NCI-H2107 treated with DMSO at 0.1 percent for 48 hours (cell line): ENCODE results near the gene SAP130.
"Not testable (repeated sequence)": the region's sequence is repeated elsewhere in the genome, so short reads cannot be mapped to it uniquely, and the experiment has no call there.

Source experiments
- DNase-seq: peaks from one replicate; lab custom pipeline; 2025; ENCODE audit not compliant: unreplicated experiment; lab: John Stamatoyannopoulos, UW

Gene SAP130

GRCh38 chr2:127953849-127954248 is 74.0 kb downstream of the SAP130 start:
- DNase-seq = no peak

- DNase-seq = no peak
Observed at GRCh38 chr2:127953128-127953718, 74.6 kb downstream of the SAP130 start.

- no peak for DNase-seq
Observed at GRCh38 chr2:127951026-127951425, 76.8 kb downstream of the SAP130 start.

GRCh38 chr2:127950264-127950663 is 77.6 kb downstream of the SAP130 start:
- DNase-seq = no peak

GRCh38 chr2:127945281-127945680 is 82.6 kb downstream of the SAP130 start:
- no peak for DNase-seq

GRCh38 chr2:127943186-127943585 is 84.7 kb downstream of the SAP130 start:
- DNase-seq = no peak

GRCh38 chr2:127942002-127942401 is 85.9 kb downstream of the SAP130 start:
- no peak for DNase-seq

- no peak for DNase-seq
Observed at GRCh38 chr2:127941461-127941860, 86.4 kb downstream of the SAP130 start.

- no peak for DNase-seq
Observed at GRCh38 chr2:127940641-127941040, 87.2 kb downstream of the SAP130 start.

- DNase-seq = no peak
Observed at GRCh38 chr2:127935337-127935736, 92.5 kb downstream of the SAP130 start.

- DNase-seq = no peak
Observed at GRCh38 chr2:127932199-127932876, 95.5 kb downstream of the SAP130 start.

GRCh38 chr2:127929449-127929848 is 98.4 kb downstream of the SAP130 start:
- no peak for DNase-seq

GRCh38 chr2:127927384-127927783 is 100.5 kb downstream of the SAP130 start:
- DNase-seq = no peak

- DNase-seq = no peak
Observed at GRCh38 chr2:127917916-127918315, 109.9 kb downstream of the SAP130 start.

- DNase-seq = no peak
Observed at GRCh38 chr2:127913808-127914457, 113.9 kb downstream of the SAP130 start.

GRCh38 chr2:127911737-127912136 is 116.1 kb downstream of the SAP130 start:
- DNase-seq = no peak

GRCh38 chr2:127910415-127910814 is 117.4 kb downstream of the SAP130 start:
- DNase-seq = no peak

- no peak for DNase-seq
Observed at GRCh38 chr2:127909019-127909418, 118.8 kb downstream of the SAP130 start.

- not testable (repeated sequence) for DNase-seq
Observed at GRCh38 chr2:127907733-127908400, 120.0 kb downstream of the SAP130 start.

- no peak for DNase-seq
Observed at GRCh38 chr2:127906206-127906926, 121.5 kb downstream of the SAP130 start.
